Omental fat pad (tissue), 4 donors: ENCODE measurements around the gene NRG3. TPM values are rescaled to one million over a fixed set of nuclear protein-coding genes. Genes with fewer than 3 reads are reported as not detected.

Source experiments
- ATAC-seq: fragments of 150-250 bp; one replicate; pipeline ENCODE4 v1.9.1; 2016; ENCODE audit warnings: mild to moderate bottlenecking, moderate library complexity; ENCODE audit not compliant: low FRiP score
- DNase-seq: peaks from one replicate; pipeline ENCODE4 v3.0.0-alpha.2; 2019; ENCODE audit warnings: low spot score
- total RNA-seq, 4 donors: library from RNA; depleted of rRNA; stranded (reverse); fragments of >200 nt; gene quantifications; one replicate each; pipeline ENCODE4 v1.1.0, GENCODE V29; 2016
- TF ChIP-seq, protein P1 (sequence below), 3 donors: fragments of 450-650 bp; IDR thresholded peaks; one replicate each; pipeline ENCODE4 v1.5.1; 2016 to 2017; ENCODE audit warnings: antibody characterized with exemption in 3 of 3, mild to moderate bottlenecking in 3 of 3, moderate library complexity in 2 of 3

NRG3 gene
- total RNA-seq, 4 donors from 2014 or later: 0.19 to 0.47 (median 0.38) TPM; not detected in 1

- ATAC-seq: no peak
- TF ChIP-seq, protein P1, sequence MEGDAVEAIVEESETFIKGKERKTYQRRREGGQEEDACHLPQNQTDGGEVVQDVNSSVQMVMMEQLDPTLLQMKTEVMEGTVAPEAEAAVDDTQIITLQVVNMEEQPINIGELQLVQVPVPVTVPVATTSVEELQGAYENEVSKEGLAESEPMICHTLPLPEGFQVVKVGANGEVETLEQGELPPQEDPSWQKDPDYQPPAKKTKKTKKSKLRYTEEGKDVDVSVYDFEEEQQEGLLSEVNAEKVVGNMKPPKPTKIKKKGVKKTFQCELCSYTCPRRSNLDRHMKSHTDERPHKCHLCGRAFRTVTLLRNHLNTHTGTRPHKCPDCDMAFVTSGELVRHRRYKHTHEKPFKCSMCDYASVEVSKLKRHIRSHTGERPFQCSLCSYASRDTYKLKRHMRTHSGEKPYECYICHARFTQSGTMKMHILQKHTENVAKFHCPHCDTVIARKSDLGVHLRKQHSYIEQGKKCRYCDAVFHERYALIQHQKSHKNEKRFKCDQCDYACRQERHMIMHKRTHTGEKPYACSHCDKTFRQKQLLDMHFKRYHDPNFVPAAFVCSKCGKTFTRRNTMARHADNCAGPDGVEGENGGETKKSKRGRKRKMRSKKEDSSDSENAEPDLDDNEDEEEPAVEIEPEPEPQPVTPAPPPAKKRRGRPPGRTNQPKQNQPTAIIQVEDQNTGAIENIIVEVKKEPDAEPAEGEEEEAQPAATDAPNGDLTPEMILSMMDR (IDR thresholded peaks at IDR 0.05): no peak
- no peak for DNase-seq
These were observed 274.7 kb downstream of the NRG3 start for GRCh38 chr10:82149674-82150073.

DNA sequence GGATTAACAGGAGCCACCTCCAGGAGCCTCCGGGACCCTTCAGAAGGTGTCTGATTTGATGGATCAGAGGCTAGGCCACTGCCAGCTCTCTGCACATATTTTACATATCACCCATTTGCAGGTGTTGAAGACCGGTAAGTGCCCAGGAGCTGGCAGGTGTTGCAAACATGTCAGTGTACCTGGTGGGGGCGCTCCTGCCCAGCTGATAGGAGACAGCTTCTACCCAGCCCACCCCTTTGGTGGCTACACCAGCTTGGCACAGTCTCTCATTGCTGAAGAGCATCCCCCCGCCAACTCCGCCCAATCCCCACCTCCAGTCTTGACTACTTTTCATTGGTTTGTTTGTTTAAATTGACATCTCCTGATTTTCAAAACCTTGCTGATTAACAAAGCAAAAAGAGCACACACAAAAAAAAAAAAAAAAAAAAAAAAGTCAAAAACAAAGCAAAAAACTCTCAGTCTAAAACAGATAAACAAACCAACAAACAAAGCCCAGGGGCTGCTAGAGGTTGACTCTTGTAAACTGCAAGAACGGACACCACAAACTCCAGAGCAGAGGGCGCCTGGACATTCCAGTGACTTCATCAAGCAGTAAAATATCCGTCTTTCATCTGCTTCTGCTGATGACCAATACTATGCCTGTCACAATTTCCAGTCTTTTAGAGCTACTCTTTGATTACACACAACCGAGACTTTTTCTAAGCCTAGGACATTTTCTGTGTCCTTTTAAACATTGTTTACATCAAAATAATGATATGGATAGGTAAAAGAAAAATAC lies 275.3 kb downstream of the NRG3 start:
- TF ChIP-seq, protein P1 (IDR thresholded peaks at IDR 0.05): no peak
- DNase-seq: no peak
- no peak for ATAC-seq

DNA sequence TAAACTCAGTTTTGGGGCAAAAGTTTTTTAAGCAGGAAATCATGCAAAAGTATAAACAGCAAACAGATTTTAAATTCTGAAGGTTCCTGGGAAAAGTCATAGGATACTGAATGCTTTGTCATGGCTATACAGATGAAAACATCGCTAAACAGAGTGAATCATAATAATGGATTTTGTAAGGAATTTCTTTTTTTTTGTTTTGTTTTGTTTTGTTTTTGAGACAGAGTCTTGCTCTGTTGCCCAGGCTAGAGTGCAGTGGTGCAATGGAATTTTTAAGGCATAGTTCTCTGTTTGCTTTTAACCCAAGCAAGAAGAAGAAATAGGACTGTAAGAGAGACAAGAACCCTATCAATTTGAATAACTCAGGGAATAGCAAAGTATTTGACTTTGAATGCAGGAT lies 285.3 kb downstream of the NRG3 start:
- no peak for ATAC-seq
- DNase-seq: no peak
- TF ChIP-seq, protein P1 (IDR thresholded peaks at IDR 0.05): no peak

DNA sequence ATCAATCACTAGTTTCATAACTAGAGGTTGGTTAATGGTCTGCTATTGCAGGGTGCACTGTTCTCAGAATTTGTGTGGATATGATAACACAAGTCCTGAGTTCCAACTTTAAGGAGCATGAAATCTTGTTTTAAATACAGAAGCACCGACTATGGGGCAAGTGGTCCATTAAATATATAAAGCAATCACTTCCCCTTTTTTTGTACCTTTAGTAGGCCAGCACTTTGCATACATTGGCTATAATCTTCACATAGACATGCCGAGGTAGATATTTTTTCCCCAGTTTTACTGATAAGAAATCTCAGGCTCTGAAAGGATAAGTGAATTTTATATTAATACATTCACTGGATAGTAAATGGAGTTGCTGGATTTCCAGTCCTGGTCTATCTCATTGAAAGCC lies 286.3 kb downstream of the NRG3 start:
- no peak for ATAC-seq
- no peak for DNase-seq
- TF ChIP-seq, protein P1 (IDR thresholded peaks at IDR 0.05): no peak

GRCh38 chr10:82162549-82163195 lies 287.7 kb downstream of the NRG3 start:
- DNase-seq (no peak), ATAC-seq (no peak)
- TF ChIP-seq, protein P1 (IDR thresholded peaks at IDR 0.05): no peak

- no peak for DNase-seq
- no peak for ATAC-seq
- TF ChIP-seq, protein P1 (IDR thresholded peaks at IDR 0.05): no peak
These were observed 296.9 kb downstream of the NRG3 start for GRCh38 chr10:82171899-82172298.

DNA sequence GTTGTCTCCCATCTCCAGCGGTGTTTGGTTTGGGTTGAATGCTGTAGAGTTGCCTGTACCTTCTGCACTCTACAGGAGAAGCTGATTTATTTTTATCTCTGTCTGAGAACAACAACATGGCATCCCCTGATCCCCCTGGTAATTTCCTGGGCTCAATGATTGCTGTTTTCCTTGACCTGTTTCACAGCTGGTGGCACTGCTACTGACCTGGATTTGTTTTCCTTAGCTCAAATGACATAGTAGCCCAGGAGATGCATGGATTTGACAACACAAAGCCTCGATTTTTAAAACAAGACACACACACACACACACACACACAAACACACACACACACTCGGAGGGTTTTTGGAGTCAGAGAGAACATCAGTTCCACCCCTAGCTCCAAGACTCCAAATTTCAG lies 301.6 kb downstream of the NRG3 start:
- ATAC-seq (no peak), DNase-seq (no peak)
- TF ChIP-seq, protein P1 (IDR thresholded peaks at IDR 0.05): no peak
